HG03025 (cell line): ENCODE data around the gene TSPAN11.
"Not testable (repeated sequence)": the region's sequence is repeated elsewhere in the genome, so short reads cannot be mapped to it uniquely, and the experiment has no call there.

ENCODE experiments used
- ATAC-seq: cut with Tn5 transposase; IDR thresholded peaks from one replicate; pipeline ENCODE4 v1.9.1; 2021; ENCODE audit warnings: mild to moderate bottlenecking, moderate library complexity; ENCODE audit not compliant: unreplicated experiment, low FRiP score

The TSPAN11 gene

DNA sequence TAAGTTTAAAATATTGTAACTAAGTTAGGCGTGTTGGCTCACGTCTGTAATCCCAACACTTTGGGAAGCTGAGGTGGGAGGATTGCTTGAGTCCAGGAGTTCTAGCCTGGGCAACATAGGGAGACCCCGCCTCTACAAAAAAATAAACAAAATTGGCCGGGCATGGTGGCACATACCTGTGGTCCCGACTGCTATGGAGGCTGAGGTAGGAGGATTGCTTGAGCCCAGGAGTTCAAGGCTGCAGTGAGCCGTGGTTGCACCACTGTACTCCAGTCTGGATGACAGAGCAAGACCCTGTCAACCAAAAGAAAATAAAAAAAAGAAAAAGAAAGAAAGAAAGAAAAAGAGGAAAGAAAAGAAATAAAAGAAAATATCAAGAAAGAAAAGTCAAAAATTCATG, 72.5 kb downstream of the TSPAN11 start:
- no peak for ATAC-seq

DNA sequence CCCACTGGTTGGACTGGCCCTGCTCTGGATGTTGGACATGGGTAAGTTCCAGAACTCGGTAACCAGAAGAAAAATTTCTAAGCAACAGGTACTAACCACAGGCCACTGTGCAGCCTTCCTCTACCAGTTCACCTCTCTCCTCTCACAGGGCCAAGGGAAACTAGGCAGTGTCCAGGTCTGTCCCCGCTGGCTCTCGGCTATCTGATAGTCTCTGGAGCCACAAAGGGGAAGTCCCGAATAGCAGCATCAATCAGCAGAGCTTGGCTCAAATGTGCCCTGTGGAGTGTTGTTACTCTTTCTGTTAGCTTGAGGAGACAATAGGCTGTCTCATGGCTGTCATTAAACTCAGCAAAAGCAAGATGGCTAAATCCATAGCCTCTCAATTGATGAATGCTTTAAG, 73.2 kb downstream of the TSPAN11 start:
- no peak for ATAC-seq

DNA sequence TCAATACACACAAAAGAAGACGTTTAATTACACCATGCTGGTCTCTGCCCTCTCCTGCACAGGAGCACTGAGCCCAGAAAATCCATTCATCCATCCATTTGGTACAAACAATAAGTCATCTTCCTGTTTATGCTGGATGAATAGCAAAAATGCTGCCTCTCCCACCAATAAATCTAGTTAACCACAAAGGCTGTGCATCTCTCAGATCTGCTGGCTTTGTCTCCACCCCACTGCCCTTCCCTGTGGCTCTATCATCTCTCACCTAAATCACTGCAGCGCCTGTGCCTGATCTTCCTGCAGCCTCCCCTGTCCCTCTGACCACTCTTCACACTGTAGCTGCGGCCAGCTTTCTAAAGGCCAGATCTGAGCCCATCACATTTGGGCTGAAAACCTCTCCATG, 74.2 kb downstream of the TSPAN11 start:
- ATAC-seq = no peak

DNA sequence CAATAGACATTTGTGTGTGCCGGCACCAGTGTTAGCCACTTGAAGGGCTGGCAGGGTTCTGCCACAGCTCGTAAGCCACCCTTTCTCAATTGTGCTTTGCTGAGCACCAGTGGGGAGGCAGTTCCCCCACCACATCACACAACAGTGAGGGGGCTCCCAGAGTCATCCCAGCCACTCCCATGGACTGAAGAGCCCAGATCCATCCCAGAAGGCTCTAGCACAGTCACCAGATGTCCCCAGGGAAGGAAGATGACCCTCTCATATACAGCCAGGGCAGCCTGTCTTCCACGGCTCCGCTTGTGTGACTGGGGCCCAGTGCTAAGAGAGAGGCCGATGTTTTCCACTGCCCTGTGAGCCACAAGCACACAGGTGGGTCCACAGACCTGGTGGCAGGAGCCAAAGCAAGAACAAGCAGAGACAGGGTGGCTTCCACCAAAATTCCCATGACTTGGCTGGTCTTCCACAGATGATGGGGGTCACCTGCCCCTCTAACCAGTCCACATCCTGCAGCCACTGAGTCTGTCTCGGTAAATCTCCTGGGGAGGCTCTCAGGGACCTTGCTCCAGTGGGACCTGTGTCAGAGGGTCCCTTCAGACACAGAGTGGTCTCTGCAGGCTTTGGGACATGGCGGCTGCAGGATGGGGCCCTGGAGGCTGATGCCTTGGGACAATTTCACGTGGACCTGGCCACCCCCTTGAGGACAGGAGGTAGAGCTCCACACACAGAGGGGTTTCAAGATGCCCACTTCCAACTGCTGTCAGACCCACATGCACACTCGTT, 75.2 kb downstream of the TSPAN11 start:
- ATAC-seq = no peak

DNA sequence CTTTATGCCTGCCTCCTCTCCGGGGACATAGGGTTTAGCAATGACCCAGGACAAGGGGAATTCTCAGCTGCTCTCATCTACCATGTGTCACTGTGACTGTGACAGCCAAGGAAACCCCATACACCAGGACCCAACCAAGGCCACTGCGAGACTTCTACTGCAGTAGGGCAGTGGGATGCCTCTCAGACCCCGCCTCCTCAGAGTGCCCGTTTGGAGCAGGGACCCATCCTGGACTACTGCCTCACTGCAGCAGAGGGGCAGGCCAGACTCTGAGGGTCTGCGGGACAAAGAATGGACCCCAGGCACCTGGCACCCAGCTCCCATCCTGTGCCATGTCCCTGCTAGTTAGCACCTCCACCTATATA, 75.8 kb downstream of the TSPAN11 start:
- no peak for ATAC-seq

DNA sequence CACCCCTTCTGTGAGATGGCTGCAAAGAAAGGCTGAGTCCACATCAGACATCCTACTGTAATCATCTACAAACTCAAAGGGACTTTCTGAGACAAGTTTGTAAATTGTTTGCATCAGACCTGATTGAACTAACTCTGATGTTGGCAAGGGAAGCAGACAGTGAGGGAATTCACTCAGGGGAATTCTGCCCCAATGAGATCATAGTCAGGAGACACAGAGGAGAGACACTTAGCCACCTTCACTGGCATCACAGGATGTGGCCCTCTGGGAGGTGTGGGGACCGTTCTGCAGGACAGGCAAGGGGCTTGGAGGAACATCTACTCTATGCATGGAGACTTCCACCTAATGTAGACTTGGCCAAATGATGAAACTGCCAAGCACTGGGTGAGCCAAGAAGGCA, 76.5 kb downstream of the TSPAN11 start:
- no peak for ATAC-seq

DNA sequence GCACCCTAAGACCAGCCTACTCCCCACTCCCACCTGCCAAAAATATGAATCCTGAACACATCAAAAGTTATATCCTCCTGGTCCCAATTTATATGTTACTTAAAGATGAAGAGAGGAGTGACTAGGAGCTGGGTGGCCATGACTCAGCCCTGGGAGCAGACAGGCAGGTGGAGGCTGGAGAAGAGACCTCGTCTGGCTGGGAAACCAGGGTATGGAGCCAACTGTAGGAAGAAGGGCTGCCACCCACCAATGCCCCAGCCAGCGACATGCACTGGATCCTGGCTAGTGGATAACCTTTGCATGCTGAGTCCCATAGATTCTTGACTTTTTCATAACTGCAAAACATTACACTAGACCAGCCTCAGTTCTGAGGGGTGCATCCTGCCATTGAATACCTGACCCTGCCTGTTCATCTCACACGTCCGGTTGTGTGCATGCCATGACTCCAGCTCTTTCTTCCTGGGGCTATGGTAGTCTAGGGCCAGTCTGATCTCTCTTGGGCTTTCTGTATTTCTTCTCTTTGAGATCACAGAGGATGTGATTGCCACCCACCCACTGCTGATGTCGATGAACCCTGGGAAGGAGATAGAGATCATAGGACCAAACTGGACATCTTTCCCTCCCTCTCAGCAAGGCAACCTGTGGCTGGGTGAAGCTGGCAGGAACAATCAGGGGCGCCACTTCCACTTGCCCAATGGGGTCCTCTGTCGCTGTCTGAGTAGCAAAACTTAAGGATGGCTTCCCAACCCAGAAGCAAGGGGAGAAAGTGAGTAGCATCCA, 77.5 kb downstream of the TSPAN11 start:
- no peak for ATAC-seq

DNA sequence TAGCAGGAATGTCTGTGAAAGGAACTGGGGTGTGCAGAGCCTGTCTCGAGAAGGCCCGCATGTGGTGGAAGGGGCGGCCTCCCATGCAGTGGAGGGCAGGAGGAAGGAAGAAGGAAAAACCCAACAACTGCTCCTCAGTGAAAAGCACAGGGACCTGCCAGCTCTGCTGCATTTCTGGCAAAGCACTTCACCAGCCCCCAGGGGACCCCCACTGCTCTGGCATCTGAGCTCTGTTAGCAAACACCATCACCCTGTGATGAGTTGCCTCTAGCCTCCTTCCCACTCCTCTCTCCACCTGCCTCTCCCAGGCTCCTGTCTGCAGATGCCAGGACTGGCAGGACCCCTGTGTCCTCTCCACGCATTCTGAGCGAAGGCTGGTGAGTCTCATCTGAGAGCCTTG, 78.1 kb downstream of the TSPAN11 start:
- no peak for ATAC-seq

DNA sequence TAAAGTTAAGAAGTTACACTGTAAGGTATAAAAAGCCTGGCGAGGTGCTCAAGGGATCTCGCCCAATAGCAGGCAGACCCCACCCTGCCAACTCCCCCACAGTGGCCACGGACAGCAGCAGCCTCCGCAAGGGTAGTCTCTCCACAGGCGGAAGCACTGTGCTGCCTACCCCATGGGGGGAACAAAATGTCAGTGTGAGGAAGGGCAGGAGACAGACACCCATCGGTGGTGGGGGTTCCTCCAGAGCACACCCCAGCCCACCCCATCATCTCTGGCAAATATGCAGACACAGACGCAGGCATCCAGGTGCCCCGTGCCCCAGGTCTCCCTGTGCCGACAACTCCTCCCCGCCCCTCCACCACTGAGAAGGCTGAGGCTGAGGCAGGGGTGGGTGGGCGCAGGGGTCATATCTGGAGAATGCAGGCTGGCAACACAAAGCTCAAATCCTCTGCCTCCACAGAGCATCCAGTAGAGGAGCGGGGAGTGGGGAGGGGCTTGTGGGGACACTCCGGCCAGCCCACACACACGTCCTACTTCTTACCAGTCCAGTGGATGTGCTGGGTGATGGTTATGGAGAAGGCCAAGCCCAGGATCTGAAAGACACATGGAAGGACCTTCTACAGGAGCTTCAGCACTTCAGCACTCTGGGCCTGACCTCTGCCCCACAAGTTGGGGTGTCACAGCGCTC, 78.9 kb downstream of the TSPAN11 start:
- ATAC-seq = no peak

DNA sequence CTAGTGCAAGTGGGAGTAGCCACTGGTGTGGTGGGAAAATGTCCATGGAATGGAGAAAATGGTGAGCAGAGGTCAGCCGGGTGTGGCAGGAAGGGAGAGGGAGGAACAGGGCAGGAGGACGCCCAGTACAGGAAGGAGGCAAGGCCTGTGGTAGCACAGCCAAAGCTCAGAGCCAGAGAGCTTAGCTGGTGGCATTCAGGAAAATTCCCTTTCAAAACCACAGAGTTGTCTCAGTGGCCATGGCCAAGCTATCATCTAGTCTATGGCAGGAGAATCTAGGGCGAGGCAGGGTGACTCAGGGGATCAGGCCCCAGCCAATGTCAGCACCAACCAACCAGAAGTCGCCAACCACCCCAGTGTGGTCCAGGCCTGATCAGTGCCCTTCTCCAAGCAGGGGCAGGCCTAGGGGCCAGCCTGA, 79.4 kb downstream of the TSPAN11 start:
- ATAC-seq = no peak

DNA sequence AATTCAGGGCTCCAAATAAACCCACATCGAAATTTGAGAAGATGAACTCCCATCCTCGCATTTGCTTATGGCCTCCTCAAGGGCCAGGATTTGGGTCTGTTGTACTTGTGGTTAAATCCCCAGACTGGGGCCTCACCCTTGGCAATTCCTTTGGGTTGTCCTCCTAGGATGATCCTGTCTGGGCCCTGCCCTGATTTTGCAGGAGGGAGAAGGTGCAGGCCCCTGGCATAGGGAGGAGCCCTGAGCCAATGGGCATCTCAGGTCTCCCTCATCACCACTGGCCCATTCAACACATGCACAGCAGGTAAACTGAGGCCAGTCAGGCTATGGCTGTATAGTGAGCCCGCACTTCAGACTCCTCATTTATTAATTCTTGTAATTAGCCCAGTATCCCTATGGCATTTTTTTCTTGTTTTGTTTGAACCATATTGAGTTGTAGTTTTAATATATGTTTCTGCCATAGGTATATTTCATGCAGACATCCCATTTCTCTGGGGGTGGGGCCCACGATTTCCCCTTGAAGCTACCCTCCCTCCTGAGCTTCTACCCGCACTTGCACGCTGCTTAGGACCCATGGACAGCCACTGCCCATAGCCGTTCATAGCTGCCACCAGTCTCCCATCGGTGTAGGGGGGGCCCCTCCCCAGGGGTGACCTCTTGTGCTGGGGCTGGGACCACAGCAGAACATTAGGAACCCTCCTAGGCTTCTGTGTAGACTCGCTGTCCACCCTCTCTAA, 80.0 kb downstream of the TSPAN11 start:
- no peak for ATAC-seq

DNA sequence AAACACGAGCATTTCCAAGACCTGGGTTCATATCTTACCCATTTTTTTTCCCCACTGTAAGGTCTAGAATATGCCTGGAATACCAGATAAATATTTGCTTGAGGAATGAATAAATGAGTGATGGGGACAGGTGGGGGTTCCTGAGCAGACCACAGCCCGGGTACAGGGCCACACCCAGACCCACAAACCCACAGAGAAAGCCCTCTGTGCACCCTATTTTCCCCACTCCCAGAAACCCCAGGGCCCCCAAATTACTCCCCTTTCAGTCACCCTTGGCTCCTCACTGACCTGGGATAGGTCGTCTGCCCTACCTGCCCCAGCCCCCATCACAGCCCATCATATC, 80.6 kb downstream of the TSPAN11 start:
- no peak for ATAC-seq

DNA sequence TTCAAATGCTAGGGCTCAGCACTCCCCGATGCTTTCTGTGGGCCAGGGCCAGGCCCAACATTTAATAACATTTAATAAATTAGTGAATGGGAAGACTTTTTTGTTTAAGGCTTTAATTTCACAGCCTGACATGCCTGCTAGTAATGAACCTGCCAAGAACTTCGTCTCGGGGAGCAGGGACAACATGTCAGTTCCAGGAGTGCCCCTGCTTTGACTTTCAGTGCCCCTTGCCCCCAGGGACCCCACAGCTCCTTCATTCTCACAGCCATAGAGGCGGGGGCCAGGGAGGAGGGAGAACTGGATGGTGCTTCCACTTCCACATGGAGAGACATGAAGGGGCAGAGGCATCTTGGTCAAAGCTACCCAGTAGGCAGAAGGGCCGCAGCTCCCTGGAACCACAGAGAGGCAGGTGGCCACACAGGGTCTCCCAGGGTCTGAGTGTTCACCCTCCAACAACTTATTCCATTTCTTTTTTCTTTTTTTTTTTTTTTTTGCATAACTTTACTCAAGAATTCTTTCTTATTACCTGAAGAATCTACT, 81.2 kb downstream of the TSPAN11 start:
- no peak for ATAC-seq

DNA sequence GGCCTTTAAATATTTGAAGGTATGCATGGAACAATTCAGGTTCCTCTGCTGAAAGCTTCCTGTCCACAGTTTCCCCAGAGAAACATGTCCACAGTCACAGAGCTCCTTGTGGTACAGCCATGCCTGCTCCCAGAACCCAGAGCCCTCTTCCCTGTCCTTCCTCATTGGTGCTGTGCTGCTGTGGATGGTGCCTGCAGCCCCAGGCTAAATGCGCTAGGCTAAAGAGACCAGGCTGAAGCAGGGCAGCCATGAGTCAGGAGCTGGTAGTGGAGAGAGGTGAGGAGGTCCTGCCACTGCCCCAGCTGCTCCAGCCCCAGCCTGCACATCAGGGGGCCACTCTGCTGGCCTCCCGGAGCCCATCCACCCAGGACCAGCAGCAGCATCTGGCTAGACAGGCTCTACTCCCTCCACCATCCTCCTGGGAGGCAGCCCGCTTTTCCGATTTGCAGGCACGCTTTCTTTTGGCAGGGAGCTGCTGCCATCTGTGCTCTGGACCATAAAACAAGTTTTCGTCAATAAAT, 81.8 kb downstream of the TSPAN11 start:
- no peak for ATAC-seq

DNA sequence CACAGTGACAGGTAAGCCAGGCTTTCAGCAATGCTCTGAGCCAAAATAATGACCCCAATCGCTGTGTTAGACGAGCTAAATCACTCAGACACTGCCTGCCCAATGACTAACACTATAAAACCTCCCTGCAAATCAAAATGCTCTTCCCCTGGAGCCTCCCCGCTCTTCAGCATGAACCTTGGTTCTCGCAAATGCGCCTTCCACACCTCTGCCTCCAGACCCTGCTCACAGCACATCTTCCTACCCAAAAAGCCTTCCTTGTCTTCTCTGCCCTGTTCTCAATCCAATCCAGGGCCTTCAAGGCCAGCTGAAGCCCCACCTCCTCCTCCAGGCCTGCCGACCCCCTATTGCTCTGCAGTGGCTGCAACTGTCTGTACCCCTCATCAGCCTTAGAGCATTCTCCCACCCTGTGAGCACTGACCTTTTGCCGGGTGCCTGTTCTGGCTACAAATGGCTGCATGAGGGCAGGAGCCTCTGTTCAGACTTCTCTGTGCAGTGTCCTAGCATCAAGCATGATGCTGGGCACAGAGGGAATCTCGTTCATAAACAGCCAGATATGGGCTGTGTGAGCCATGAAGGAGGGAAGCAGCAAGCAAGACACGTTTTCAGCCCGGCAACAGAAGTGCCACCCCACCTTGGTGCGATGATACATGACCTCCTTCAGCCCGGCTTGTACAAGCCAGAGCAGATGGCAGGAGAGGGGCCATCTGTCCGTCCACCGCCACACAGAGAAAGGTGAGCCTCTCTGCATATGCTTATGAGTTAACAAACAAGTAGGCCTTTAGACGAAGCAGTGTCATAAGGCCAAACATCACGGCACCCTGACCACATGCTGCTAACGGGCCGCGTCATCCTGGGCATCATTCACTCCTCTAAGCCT, 82.7 kb downstream of the TSPAN11 start:
- no peak for ATAC-seq

DNA sequence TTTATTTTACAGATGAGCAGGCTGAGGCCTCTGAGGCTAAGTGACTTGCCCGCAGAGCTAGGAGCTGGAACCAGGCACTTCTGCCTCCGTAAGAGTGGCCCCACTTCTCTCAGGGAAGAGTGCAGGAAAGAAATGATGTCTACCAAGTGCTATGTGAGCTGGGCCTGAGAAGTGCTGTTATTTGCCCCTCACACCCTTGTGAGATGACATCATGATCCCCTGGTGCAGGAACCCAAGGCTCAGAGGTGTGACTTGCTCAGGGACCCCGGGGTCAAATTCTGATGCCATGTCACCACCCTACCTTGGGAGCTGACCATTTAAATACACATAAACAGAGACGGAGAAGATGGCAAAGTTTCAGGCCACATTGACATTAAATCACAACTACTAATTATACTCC, 83.4 kb downstream of the TSPAN11 start:
- no peak for ATAC-seq

DNA sequence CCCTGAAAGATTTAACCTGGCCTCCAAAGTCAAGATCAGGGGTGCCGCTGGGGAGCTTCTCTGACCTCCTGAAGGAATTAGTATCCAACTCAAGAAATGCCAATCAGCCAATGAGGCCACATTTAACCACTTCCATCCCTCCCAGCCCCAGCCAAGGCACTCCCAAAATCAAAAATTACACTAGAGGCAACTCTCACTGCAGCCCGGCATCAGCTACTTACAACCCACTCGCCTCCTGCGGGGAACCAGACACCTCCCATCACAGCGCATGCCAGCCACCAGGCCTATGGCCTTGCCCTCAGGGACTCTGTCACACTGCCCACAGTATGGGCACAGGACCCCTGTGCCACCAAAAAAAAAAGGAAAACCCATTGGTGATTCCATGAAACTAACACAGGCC, 84.8 kb downstream of the TSPAN11 start:
- ATAC-seq = no peak

DNA sequence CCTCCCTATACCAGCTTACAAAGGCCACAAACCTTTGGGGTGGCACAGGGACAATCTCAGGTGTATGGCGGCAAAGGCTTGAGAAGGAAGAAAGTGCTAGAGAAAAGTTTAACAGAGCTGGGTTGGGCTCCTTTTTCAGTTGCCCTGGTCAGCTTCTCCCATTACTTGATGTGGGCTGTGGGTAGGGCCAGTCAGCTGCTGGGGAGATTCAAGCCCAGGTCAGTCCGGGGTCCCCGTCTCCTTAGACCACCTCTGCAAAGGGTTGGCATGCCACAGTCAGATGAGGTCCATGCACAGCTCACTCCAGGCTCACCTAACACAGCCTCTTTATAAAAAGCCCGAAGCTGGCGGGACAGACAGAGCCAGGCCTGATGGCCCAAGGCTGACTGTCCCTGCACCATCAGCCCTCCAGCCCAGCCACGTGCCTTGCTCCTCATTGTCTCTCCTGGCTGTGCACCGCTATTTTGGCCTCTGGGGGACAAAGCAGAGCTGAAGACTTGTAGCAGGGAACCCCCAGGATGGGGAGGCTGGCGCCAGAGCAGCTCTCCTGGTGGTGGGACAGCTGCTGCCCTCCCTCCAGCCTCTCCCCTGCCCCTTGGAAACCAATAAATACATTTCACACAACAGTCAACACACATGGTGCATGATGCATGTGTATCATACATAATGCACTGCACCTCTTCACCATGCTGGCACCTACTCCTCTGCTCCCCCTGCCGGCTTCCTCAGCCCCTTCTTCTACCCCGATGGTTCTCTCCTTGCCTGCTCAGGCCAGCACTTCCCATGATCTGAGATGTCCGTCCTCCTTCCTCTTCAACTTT, 85.4 kb downstream of the TSPAN11 start:
- ATAC-seq = no peak

DNA sequence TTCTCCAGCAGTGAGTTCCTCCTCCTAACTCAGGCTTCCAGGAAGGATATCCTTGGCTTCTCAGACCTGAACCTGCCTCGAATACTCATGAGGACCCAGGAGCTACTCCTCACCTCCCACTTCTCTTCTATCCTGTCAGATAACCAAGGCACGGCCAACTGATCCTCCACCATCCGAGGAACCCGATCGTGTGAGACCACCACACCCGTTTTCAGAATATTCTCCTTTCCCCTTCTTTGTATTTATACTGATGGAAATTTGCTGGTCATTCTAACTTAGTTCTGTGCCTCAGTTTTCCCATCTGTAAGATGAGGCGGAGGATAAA, 86.0 kb downstream of the TSPAN11 start:
- not testable (repeated sequence) for ATAC-seq
